ENCODE results near the gene MRPL52. TPM values are rescaled to one million over a fixed set of nuclear protein-coding genes. Genes with fewer than 3 reads are reported as not detected.

MRPL52 gene
- total RNA-seq, 1 experiment from 2014 or later = 134 TPM

DNA sequence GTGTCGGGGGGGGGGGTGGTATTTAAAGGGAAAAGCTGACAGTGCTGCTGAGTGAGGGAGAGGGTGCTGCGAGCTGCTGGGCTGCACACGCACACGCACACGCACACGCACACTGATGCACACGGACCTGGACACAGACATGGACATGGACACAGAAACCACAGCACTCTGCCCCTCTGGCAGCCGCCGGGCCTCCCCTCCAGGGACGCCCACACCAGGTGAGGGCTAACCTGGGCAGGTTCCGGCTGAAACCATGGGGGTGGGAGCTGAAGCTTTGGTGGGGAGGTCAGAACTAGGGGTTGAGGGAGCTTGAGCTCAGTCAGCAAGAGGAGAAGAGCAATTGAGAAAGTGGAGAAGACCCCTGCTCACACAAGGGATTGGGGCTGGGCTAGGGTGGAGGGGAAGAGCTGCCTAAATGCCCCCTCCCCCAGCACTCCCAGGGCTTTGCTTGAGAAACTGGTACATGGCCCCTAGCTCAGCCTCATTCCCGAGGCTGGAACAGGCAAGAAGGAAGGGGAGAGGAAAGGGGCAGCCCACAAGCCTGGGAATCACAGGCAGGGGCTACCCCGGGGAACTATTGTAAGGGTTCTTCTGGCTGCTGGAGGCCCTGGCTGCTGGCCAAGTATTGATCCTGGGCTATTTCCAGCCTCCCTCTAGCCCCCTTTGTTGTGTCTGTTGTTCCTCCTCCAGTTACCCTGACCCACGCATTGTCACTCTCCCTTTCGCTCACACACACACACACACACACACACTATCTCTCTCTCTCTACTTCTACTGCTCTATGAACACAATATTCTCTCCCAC is 53.7 kb downstream of the MRPL52 start, which contains the start of gene REM2:
Gene REM2 (plus strand): TSS at position 50 of the 804 bp plus-strand sequence. CDS start 66 bp downstream, at position 116.
- DNase-seq (ENCODE audit: low read depth, low spot score) (no peak), ATAC-seq (no peak)
- POLR2A ChIA-PET = interaction anchor here (0.7 to 4.7 kb wide), 2 partner anchors 12 to 243 kb away, joined by 3 to 24 read pairs; partner anchors contain the start of gene LRP10
- H3K27ac ChIP-seq (ENCODE audit: low read depth, low read length) = no peak within 1 kb of the TSS; the same call in 1 of the 2 replicates
- 0 out of 2 replicates have a peak within 1 kb of the TSS, but pooled peaks have one; percentile 9 for H3K4me2 ChIP-seq (ENCODE audit: low read length)
- peaks cover 26 to 34% of the 10 kb centered on the region in 2 experiments for H3K4me1 ChIP-seq (ENCODE audit: control insufficient read depth in 1 of 2, insufficient read depth in 2 of 2, low read length in 2 of 2)
- no peaks in the 10 kb centered on the region for H3K9me2 ChIP-seq (ENCODE audit: insufficient read depth)
- CTCF ChIA-PET = interaction anchor here (1.0 to 7.0 kb wide), 3 partner anchors 11 to 46 kb away, joined by 3 to 51 read pairs (median 6); partner anchors contain the start of genes LRP10 and PRMT5
- RAD21 ChIA-PET (ENCODE audit: low non-redundant PET in 1 of 2, low total read pairs in 2 of 2, uncharacterized antibody in 2 of 2, unreplicated experiment in 2 of 2) = no interaction called here
- BruUV-seq (replicated peaks) = no TSS peak
- intact Hi-C loops (cut with micrococcal nuclease) = no loop called here
- H3K9me3 ChIP-seq (ENCODE audit: control insufficient read depth in 1 of 2, insufficient read depth in 1 of 2, low read depth in 1 of 2, low read length in 2 of 2) = no peaks in the 10 kb centered on the region
- no peaks in the 10 kb centered on the region for H4K20me1 ChIP-seq (ENCODE audit: insufficient read depth)
- no peaks in the 10 kb centered on the region for H3K36me3 ChIP-seq (ENCODE audit: control insufficient read depth in 1 of 2, insufficient read depth in 2 of 2, low read length in 2 of 2)
- no peaks in the 10 kb centered on the region for H3K27me3 ChIP-seq (ENCODE audit: insufficient read depth, low read length)
- no peak within 1 kb of the TSS for H3K4me3 ChIP-seq (replicated peaks in 1 of 2; ENCODE audit: low read depth in 1 of 2, low read length in 2 of 2)
- H2AFZ ChIP-seq (ENCODE audit: low read depth, low read length, poor library complexity, severe bottlenecking) = no peak within 1 kb of the TSS
- no peaks in the 10 kb centered on the region; the same call in 1 of the 2 replicates for H3K79me2 ChIP-seq (ENCODE audit: insufficient read depth, low read length)
- TF ChIP-seq, protein P1, sequence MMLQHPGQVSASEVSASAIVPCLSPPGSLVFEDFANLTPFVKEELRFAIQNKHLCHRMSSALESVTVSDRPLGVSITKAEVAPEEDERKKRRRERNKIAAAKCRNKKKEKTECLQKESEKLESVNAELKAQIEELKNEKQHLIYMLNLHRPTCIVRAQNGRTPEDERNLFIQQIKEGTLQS (IDR thresholded peaks at IDR 0.05) = no peak
- TF ChIP-seq RAD21 (IDR thresholded peaks at IDR 0.05; ENCODE audit: low read depth) (no peak), ELF1 (IDR thresholded peaks at IDR 0.05; ENCODE audit: borderline replicate concordance, low read depth) (no peak), ZFX (IDR thresholded peaks at IDR 0.05) (no peak), POLR2A (IDR thresholded peaks at IDR 0.05; ENCODE audit: borderline replicate concordance, extremely low read depth, insufficient read depth, insufficient read length) (no peak), SIN3A (IDR thresholded peaks at IDR 0.05; ENCODE audit: low read depth) (no peak), CEBPB (IDR thresholded peaks at IDR 0.05; ENCODE audit: low read depth) (no peak), ZNF274 (IDR thresholded peaks at IDR 0.05; ENCODE audit: low read depth, low read length) (no peak), EZH2phosphoT487 (IDR thresholded peaks at IDR 0.05; ENCODE audit: borderline replicate concordance) (no peak), SP1 (IDR thresholded peaks at IDR 0.05; ENCODE audit: low read depth) (no peak), JUND (IDR thresholded peaks at IDR 0.05) (no peak), FOSL1 (IDR thresholded peaks at IDR 0.05; ENCODE audit: low read depth) (no peak), EGR1 (IDR thresholded peaks at IDR 0.05; ENCODE audit: low read depth) (no peak), SRF (IDR thresholded peaks at IDR 0.05; ENCODE audit: low read depth) (no peak), POLR2AphosphoS5 (IDR thresholded peaks at IDR 0.05; ENCODE audit: low read depth, low read length) (no peak)
- TF ChIP-seq, protein P2, sequence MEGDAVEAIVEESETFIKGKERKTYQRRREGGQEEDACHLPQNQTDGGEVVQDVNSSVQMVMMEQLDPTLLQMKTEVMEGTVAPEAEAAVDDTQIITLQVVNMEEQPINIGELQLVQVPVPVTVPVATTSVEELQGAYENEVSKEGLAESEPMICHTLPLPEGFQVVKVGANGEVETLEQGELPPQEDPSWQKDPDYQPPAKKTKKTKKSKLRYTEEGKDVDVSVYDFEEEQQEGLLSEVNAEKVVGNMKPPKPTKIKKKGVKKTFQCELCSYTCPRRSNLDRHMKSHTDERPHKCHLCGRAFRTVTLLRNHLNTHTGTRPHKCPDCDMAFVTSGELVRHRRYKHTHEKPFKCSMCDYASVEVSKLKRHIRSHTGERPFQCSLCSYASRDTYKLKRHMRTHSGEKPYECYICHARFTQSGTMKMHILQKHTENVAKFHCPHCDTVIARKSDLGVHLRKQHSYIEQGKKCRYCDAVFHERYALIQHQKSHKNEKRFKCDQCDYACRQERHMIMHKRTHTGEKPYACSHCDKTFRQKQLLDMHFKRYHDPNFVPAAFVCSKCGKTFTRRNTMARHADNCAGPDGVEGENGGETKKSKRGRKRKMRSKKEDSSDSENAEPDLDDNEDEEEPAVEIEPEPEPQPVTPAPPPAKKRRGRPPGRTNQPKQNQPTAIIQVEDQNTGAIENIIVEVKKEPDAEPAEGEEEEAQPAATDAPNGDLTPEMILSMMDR (IDR thresholded peaks at IDR 0.05 in 2 of 3, conservative IDR thresholded peaks at IDR 0.05 in 1 of 3; ENCODE audit: borderline replicate concordance in 1 of 3, insufficient read depth in 1 of 3, low read depth in 2 of 3, low read length in 2 of 3) = no peak
- TF ChIP-seq, protein P3, sequence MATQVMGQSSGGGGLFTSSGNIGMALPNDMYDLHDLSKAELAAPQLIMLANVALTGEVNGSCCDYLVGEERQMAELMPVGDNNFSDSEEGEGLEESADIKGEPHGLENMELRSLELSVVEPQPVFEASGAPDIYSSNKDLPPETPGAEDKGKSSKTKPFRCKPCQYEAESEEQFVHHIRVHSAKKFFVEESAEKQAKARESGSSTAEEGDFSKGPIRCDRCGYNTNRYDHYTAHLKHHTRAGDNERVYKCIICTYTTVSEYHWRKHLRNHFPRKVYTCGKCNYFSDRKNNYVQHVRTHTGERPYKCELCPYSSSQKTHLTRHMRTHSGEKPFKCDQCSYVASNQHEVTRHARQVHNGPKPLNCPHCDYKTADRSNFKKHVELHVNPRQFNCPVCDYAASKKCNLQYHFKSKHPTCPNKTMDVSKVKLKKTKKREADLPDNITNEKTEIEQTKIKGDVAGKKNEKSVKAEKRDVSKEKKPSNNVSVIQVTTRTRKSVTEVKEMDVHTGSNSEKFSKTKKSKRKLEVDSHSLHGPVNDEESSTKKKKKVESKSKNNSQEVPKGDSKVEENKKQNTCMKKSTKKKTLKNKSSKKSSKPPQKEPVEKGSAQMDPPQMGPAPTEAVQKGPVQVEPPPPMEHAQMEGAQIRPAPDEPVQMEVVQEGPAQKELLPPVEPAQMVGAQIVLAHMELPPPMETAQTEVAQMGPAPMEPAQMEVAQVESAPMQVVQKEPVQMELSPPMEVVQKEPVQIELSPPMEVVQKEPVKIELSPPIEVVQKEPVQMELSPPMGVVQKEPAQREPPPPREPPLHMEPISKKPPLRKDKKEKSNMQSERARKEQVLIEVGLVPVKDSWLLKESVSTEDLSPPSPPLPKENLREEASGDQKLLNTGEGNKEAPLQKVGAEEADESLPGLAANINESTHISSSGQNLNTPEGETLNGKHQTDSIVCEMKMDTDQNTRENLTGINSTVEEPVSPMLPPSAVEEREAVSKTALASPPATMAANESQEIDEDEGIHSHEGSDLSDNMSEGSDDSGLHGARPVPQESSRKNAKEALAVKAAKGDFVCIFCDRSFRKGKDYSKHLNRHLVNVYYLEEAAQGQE (IDR thresholded peaks at IDR 0.05; ENCODE audit: low read depth) = no peak
- TF ChIP-seq, protein P4, sequence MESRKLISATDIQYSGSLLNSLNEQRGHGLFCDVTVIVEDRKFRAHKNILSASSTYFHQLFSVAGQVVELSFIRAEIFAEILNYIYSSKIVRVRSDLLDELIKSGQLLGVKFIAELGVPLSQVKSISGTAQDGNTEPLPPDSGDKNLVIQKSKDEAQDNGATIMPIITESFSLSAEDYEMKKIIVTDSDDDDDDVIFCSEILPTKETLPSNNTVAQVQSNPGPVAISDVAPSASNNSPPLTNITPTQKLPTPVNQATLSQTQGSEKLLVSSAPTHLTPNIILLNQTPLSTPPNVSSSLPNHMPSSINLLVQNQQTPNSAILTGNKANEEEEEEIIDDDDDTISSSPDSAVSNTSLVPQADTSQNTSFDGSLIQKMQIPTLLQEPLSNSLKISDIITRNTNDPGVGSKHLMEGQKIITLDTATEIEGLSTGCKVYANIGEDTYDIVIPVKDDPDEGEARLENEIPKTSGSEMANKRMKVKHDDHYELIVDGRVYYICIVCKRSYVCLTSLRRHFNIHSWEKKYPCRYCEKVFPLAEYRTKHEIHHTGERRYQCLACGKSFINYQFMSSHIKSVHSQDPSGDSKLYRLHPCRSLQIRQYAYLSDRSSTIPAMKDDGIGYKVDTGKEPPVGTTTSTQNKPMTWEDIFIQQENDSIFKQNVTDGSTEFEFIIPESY (IDR thresholded peaks at IDR 0.05; ENCODE audit: extremely low read depth, insufficient replicate concordance, low read length) = no peak
- TF ChIP-seq, protein P5, sequence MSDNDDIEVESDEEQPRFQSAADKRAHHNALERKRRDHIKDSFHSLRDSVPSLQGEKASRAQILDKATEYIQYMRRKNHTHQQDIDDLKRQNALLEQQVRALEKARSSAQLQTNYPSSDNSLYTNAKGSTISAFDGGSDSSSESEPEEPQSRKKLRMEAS (IDR thresholded peaks at IDR 0.05) = no peak
- H3K9ac ChIP-seq (ENCODE audit: low read length) = no peak within 1 kb of the TSS
